HL-60 (cell line): ENCODE measurements around the gene TBC1D14.

Source experiments
- TF ChIP-seq, protein P1 (sequence below): IDR thresholded peaks from one replicate; pipeline ENCODE4 v1.5.1; 2011; ENCODE audit warnings: low read length, control low read depth, inconsistent platforms; ENCODE audit not compliant: insufficient read depth
- TF ChIP-seq, protein P2 (sequence below): IDR thresholded peaks from 2 replicates; pipeline ENCODE4 v1.6.1; 2012; ENCODE audit warnings: low read depth; ENCODE audit not compliant: insufficient replicate concordance

DNA sequence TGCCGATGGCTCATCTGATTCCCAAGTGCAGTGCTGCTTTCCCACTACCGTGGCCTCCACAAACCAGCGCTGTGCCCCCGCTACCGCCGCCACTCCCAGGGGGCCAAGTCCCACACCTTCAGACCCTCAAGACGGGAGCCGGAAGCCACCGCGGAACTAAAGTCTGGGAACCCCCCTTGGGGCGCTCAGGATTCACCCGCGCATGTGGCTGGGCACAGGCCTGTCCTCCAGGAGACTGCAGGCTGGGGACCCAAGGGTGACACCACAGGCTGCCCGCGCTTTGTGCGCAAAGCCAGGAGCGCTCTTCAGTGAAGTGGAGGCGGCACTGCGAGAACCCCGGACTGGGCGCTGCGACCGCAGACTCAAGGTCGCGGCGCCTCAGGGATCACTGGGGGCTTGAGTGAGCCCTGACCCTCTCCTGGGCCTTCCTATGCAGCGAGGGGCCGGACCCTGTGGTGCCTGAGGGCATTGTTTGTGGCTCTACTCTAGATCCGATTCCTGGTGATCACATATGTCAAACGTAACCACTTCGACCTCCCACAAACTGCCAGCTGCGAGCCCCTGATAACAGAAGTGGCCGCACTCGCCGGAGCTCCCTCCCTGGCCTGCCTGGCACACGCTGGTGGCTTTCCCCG is 20.4 kb upstream of the TBC1D14 start:
- TF ChIP-seq, protein P1, sequence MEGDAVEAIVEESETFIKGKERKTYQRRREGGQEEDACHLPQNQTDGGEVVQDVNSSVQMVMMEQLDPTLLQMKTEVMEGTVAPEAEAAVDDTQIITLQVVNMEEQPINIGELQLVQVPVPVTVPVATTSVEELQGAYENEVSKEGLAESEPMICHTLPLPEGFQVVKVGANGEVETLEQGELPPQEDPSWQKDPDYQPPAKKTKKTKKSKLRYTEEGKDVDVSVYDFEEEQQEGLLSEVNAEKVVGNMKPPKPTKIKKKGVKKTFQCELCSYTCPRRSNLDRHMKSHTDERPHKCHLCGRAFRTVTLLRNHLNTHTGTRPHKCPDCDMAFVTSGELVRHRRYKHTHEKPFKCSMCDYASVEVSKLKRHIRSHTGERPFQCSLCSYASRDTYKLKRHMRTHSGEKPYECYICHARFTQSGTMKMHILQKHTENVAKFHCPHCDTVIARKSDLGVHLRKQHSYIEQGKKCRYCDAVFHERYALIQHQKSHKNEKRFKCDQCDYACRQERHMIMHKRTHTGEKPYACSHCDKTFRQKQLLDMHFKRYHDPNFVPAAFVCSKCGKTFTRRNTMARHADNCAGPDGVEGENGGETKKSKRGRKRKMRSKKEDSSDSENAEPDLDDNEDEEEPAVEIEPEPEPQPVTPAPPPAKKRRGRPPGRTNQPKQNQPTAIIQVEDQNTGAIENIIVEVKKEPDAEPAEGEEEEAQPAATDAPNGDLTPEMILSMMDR: no peak
- TF ChIP-seq, protein P2, sequence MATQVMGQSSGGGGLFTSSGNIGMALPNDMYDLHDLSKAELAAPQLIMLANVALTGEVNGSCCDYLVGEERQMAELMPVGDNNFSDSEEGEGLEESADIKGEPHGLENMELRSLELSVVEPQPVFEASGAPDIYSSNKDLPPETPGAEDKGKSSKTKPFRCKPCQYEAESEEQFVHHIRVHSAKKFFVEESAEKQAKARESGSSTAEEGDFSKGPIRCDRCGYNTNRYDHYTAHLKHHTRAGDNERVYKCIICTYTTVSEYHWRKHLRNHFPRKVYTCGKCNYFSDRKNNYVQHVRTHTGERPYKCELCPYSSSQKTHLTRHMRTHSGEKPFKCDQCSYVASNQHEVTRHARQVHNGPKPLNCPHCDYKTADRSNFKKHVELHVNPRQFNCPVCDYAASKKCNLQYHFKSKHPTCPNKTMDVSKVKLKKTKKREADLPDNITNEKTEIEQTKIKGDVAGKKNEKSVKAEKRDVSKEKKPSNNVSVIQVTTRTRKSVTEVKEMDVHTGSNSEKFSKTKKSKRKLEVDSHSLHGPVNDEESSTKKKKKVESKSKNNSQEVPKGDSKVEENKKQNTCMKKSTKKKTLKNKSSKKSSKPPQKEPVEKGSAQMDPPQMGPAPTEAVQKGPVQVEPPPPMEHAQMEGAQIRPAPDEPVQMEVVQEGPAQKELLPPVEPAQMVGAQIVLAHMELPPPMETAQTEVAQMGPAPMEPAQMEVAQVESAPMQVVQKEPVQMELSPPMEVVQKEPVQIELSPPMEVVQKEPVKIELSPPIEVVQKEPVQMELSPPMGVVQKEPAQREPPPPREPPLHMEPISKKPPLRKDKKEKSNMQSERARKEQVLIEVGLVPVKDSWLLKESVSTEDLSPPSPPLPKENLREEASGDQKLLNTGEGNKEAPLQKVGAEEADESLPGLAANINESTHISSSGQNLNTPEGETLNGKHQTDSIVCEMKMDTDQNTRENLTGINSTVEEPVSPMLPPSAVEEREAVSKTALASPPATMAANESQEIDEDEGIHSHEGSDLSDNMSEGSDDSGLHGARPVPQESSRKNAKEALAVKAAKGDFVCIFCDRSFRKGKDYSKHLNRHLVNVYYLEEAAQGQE: no peak
